ENCODE measurements around the gene SPSB1.

GRCh38 chr1:9413071-9413876 is 120.6 kb downstream of the SPSB1 start:
- TF ChIP-seq CTCF (IDR thresholded peaks at IDR 0.05) = no peak
- TF ChIP-seq POLR2A (IDR thresholded peaks at IDR 0.05) = no peak

Data from thyroid gland (tissue), 4 donors.